HTERT RPE-1 (cell line): ENCODE data around the gene SPRR4.
"Not testable (repeated sequence)": the region's sequence is repeated elsewhere in the genome, so short reads cannot be mapped to it uniquely, and the experiment has no call there.

ENCODE experiments used
- in situ Hi-C: fragments of 300-500 bp; cut with MboI; formaldehyde crosslinking; loops from 4 replicates; pipeline ENCODE4 v1.14.3; 2020; ENCODE audit warnings: low sequenced_read_pairs

The SPRR4 gene

DNA sequence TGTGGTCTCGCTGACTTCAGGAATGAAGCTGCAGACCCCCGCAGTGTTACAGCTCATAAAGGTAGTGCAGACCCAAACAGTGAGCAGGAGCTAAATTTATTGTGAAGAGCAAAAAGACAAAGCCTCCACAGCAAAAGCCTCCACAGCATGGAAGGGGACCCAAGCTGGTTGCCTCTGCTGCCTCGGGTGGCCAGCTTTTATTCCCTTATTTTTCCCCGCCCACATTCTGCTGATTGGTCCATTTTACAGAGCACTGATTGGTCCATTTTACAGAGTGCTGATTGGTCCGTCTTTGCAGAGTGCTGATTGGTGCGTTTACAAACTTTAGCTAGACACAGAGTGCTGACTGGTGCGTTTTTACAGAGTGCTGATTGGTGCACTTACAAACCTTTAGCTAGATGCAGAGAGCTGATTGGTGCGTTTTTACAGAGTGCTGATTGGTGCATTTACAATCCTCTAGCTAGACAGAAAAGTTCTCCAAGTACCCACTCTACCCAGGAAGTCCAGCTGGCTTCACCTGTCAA is 40.8 kb downstream of the SPRR4 start:
- in situ Hi-C loops: not testable (repeated sequence)

DNA sequence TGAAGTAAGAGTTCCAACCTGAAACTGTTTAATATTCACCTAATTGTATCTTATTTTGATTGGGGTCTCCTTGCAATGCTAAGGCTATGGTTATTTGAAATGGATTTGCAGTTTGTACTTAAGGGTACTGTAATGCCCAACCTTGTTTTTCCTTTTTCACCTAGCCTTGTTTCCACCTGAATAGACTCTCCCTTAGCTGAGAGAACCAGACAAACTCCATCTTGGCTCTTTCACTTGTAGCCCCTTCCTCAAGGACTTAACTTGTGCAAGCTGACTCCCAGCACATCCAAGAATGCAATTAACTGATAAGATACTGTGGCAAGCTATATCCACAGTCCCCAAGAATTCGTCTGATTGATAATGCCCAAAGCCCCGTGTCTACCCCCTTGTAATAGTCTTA is 51.4 kb downstream of the SPRR4 start:
- in situ Hi-C loops: not testable (repeated sequence)
